Measurements from ENCODE around the gene DHX34. TPM values are rescaled to one million over a fixed set of nuclear protein-coding genes. Genes with fewer than 3 reads are reported as not detected.

The DHX34 gene
- total and polyA plus RNA-seq, 9 of the 15 experiments (the other 6 are each of a cell fraction or from before 2014, with no cell fraction given) = 0.36 to 42.0 (median 15.0) TPM

DNA sequence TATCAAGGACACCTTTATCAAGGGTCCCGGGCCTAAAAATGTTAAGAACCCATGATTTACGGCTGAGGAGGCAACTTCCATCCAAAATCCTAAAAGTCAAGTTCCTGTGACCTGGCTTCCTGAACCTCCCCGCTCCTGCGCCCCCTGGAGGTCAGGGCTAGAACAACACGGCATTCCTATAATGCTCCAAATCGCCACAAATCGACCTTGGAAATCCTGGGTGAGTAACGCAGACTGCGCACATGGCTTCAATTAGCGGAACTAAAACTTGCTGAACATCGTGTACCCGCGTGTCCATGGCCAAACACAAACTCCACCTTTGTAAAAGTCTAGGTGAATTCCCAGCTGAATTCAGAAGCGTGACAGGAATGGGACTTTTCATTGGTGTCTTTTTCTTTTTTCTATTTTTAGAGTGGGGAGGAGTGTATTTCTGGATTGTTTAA, 43.8 kb upstream of the DHX34 start (continued):
- peak; percentile 83 for TF ChIP-seq HDAC3 (IDR thresholded peaks at IDR 0.05; ENCODE audit: borderline replicate concordance, partially characterized antibody)
- TF ChIP-seq, protein P1, sequence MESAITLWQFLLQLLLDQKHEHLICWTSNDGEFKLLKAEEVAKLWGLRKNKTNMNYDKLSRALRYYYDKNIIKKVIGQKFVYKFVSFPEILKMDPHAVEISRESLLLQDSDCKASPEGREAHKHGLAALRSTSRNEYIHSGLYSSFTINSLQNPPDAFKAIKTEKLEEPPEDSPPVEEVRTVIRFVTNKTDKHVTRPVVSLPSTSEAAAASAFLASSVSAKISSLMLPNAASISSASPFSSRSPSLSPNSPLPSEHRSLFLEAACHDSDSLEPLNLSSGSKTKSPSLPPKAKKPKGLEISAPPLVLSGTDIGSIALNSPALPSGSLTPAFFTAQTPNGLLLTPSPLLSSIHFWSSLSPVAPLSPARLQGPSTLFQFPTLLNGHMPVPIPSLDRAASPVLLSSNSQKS (CRISPR knock-in tag; IDR thresholded peaks at IDR 0.05) = no peak
- no peak for TF ChIP-seq SNIP1 (IDR thresholded peaks at IDR 0.05; ENCODE audit: low read depth)
- TF ChIP-seq CBX3 (IDR thresholded peaks at IDR 0.05; ENCODE audit: borderline replicate concordance in 1 of 2, low read length in 2 of 2) = 0 out of 3 replicates have a peak, but pooled peaks of 1 of the 2 experiments have one; percentile 45
- no peak for TF ChIP-seq RBBP5 (IDR thresholded peaks at IDR 0.05; ENCODE audit: borderline replicate concordance, insufficient read depth, low read length, poor library complexity, severe bottlenecking)
- TF ChIP-seq POLR3A (IDR thresholded peaks at IDR 0.05; ENCODE audit: borderline replicate concordance, extremely low read depth, insufficient read depth, insufficient read length) = no peak
- no peak for TF ChIP-seq SIRT6 (IDR thresholded peaks at IDR 0.05; ENCODE audit: low read depth, low read length)
- no peak for TF ChIP-seq ZFP36 (IDR thresholded peaks at IDR 0.05; ENCODE audit: low read depth, low read length, partially characterized antibody)
- TF ChIP-seq, protein P2, sequence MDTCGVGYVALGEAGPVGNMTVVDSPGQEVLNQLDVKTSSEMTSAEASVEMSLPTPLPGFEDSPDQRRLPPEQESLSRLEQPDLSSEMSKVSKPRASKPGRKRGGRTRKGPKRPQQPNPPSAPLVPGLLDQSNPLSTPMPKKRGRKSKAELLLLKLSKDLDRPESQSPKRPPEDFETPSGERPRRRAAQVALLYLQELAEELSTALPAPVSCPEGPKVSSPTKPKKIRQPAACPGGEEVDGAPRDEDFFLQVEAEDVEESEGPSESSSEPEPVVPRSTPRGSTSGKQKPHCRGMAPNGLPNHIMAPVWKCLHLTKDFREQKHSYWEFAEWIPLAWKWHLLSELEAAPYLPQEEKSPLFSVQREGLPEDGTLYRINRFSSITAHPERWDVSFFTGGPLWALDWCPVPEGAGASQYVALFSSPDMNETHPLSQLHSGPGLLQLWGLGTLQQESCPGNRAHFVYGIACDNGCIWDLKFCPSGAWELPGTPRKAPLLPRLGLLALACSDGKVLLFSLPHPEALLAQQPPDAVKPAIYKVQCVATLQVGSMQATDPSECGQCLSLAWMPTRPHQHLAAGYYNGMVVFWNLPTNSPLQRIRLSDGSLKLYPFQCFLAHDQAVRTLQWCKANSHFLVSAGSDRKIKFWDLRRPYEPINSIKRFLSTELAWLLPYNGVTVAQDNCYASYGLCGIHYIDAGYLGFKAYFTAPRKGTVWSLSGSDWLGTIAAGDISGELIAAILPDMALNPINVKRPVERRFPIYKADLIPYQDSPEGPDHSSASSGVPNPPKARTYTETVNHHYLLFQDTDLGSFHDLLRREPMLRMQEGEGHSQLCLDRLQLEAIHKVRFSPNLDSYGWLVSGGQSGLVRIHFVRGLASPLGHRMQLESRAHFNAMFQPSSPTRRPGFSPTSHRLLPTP (IDR thresholded peaks at IDR 0.05; ENCODE audit: borderline replicate concordance, extremely low read depth, insufficient read length) = no peak
- TF ChIP-seq ZNF316 (IDR thresholded peaks at IDR 0.05) = no peak
- TF ChIP-seq, protein P3, sequence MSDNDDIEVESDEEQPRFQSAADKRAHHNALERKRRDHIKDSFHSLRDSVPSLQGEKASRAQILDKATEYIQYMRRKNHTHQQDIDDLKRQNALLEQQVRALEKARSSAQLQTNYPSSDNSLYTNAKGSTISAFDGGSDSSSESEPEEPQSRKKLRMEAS (CRISPR knock-in tag; IDR thresholded peaks at IDR 0.05) = peak; percentile 68
